Urothelium cell line (cell line): ENCODE measurements around the gene NUP43.
"Not testable (repeated sequence)": the region's sequence is repeated elsewhere in the genome, so short reads cannot be mapped to it uniquely, and the experiment has no call there.

Experiments
- DNase-seq: peaks from one replicate; pipeline ENCODE4 v3.0.0; 2011; ENCODE audit warnings: low spot score, mixed read lengths
- FAIRE-seq: peaks from 2 replicates; lab custom pipeline; 2011; peaks lifted over from hg19 to GRCh38; lab: Jason Lieb, UNC

Gene NUP43

DNA sequence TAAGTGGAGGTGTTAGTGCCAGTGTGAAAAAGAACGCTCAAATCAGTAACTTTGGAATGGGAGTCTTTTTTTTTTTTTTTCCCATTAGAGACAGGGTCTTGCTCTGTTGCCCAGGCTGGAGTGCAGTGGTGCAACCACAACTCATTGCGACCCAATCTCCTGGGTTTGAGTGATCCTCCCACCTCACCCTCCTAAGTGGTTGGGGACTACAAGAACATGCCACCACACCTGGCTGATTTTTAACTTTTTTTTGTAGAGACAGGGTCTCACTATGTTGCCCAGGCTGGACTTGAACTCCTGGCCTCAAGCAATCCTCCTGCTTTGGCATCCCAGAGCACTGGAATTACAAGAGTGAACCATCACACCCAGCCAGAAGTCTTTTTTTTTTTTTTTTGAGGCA lies 48.2 kb downstream of the NUP43 start:
- DNase-seq (no peak), FAIRE-seq (no peak)

DNA sequence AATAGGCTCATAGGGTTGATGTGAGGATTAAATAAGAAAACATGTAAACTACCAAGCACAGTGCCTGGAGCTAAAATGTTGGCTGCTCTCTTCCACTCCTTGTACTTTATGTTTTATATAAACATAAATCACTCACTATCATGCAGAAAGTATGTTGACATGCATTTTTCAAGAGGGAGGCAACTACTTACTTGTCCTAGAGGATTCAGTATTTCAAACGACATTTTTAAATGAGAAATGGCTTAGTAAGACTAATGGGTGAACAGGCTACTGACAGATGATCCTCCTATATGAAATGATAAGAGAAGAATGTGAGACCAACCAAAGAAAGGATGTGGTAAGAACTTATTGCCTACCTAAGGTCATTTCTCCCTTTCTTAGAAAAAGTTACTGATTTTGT lies 49.4 kb downstream of the NUP43 start:
- no peak for FAIRE-seq
- DNase-seq, result no peak

- FAIRE-seq, result no peak
These were observed 51.4 kb downstream of the NUP43 start for GRCh38 chr6:149694921-149695320.

DNA sequence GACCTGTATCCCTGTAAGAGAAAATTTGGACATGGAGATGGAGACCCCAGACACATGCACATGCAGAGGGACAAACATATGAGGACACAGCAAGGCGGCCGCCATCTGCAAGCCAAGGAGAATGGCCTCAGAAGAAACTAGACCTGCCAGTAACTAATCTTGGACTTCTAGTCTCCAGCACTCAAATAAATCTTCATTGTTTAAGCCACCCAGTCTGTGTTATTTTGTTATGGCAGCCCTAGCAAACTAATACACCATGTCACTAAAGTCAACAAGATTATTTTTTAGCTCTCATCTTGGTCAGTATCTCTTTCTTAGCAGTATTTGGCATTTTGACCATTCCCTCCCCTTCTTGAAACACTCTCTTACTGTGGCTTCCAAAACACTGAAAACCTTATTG lies 55.1 kb downstream of the NUP43 start:
- no peak for DNase-seq
- FAIRE-seq, result no peak

More at GRCh38 chr6:149694921-149695320, 51.4 kb downstream of the NUP43 start:
- DNase-seq, result no peak

GRCh38 chr6:149686230-149686629 lies 60.1 kb downstream of the NUP43 start:
- FAIRE-seq (no peak), DNase-seq (no peak)

- DNase-seq (no peak), FAIRE-seq (no peak)
These were observed 63.0 kb downstream of the NUP43 start for GRCh38 chr6:149683256-149683859.

DNA sequence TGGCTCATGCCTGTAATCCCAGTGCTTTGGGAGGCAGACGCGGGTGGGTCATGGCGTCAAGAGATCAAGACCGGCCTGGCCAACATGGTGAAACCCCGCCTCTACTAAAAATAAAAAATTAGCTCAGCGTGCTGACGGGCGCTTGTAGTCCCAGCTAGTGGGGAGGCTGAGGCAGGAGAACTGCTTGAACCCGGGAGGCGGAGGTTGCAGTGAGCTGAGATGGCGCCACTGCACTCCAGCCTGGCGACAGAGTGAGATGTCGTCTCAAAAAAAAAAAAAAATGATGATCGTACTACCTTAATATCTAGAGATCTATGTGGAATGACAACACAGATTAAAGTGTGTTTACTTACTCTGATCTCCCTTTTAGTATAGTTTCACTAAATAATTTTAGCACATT lies 64.5 kb downstream of the NUP43 start:
- not testable (repeated sequence) for FAIRE-seq, DNase-seq

GRCh38 chr6:149681209-149681608 lies 65.1 kb downstream of the NUP43 start:
- FAIRE-seq, result no peak
- no peak for DNase-seq

GRCh38 chr6:149680503-149680902 lies 65.8 kb downstream of the NUP43 start:
- no peak for DNase-seq
- FAIRE-seq, result no peak
